Stimulated activated CD8-positive, alpha-beta memory T cell treated with anti-CD3 and anti-CD28 coated beads, Interleukin-7, amount 100 ng/mL, for 48 hours (primary cell): Measurements from ENCODE around the gene FRMD4A.
"Not testable (repeated sequence)": the region's sequence is repeated elsewhere in the genome, so short reads cannot be mapped to it uniquely, and the experiment has no call there.

Experiments
- DNase-seq, 2 donors: peaks; one replicate each; pipeline ENCODE4 v3.0.0-alpha.2; 2020; ENCODE audit warnings: low read depth in 1 of 2; ENCODE audit errors: extremely low read depth in 1 of 2

FRMD4A gene

DNA sequence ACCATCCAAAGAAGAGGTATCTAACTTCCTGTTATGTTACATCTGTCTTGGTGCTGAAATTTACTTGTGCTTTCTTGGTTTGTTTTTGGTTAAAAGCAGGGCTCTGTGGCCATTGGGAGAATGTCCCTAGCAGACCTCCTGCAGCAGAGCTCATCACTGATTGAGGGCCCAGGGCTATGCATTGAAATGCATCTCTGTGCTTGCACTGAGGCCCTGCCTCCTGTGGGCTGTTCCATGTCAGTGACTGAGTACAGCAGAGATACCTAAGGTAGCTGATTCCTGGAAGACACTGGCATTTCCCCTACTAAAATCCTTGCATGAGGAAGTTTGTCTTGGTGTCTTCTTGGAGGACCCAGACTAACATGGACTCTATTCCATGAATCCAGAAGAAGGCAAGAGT, 213.9 kb downstream of the FRMD4A start:
- DNase-seq = no peak

DNA sequence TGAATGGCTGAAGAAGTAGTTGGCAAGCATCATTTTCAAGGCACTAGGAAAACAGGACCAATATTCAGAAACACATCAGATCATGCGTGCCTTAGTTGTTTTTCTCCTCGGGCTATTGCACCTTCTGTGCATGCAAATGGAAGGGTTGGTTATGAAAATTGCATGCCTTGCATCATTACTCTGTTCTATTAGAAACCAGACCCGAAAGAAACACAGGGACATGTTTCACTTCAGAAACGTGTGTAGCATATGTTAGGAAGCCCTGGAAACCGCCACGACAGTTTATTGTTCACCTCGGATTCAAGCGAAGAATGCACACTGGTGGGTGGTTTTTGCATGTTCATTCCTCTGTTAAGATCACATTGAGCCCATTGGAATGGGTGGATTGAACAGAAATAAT, 214.7 kb downstream of the FRMD4A start:
- no peak for DNase-seq

DNA sequence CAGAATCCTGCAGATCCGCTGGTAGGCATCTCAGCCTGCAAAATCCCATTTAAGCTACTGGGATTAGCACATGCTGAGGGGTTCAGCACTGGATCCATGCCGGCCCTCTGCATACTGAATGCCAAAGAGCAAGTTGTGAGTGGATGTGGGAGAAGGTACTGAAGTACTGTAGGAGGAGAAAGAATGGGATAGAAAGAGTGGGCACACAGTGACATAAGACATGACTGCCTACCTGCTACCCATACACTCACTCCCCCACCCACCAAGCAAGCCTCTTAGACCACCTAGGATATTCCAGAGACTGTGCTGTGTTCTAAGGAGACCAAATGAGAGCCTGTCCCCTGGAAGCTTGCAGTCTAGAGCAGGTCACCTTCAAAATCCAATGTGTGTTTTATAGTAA, 215.9 kb downstream of the FRMD4A start:
- no peak for DNase-seq

DNA sequence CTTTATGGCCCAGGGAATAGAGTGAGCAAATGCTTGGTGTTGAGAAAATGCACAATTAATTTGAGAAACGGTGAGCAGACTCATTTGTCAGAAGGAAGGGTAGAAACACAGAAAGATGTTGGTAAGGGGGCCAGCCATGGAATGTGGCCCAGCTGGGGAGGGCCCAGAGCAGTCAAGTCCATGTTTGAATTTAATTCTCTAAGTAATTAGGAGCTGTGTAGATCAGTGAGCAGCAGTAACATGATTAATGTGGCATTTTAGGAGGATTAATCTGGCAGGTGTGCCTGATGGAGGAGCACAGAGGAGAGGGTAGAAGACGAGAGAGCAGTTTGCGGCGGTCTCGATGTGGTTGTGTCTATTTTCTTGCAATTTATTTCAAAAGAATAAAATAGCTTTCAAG, 218.7 kb downstream of the FRMD4A start:
- no peak for DNase-seq

DNA sequence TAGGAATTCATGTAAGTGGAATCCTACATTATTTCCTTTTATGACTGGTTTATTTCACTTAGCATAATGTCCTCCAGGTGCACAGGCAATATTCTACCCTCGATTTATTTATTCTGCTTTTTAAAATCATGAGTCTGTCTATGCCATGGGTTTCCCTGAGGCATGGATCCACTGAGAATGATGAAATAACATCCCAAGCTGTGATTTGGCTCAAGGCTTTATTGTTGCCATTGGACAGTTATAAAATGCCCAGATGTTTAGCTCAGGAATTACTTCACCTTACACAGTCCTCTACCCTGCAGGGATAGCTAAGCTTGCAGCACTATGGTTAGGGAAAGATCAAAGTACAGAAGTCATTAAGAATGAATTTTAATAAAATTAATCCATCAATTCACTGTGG, 219.5 kb downstream of the FRMD4A start:
- DNase-seq = no peak

DNA sequence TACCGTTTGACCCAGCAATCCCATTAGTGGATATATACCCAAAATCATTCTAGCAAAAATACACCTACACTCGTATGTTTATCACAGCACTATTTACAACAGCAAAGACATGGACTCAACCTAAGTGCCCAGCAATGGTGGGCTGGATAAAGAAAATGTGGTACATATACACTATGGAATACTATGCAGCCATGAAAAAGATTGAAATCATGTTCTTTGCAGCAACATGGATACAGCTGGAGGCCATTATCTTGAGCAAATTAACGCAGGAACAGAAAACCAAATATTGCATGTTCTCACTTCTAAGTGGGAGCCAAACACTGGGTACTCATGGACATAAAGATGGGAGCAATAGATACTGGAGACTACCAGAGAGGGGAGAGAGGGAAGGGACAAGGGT, 223.9 kb downstream of the FRMD4A start:
- no peak for DNase-seq

DNA sequence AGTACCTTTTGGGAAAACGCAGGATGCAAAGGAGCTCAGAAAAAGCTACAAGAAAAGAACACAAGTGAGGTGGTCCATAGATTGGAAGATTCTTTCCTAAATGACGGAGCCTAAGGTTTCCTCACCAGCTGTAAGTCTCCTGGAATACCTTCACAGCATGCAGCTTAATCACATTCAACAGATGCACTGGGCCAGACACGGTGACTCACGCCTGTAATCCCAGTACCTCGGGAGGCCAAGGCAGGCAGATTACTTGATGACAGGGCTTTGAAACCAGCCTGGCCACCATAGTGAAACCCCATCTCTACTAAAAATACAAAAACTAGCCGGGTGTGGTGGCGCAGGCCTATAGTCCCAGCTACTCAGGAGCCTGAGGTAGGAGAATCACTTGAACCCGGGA, 228.7 kb downstream of the FRMD4A start:
- no peak for DNase-seq

DNA sequence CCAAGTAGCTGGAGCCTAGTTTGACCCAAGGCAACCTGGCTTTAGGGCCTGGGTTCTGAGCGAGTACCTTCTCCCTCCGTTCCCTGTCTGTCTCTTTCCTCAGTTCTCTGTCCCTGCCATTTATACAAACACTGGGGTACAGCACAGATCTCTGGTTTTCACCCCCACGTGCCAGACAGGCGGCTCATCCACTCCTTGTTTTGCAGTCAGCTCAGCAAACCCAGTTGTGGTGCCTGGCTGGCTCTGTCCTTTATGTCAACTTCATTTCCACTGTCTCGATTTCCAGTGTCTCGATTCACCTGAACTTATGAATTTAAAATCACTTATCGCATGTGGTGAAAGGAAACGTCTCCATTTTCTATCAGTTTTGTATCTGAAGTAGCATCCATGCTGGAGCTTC, 230.8 kb downstream of the FRMD4A start:
- no peak for DNase-seq

DNA sequence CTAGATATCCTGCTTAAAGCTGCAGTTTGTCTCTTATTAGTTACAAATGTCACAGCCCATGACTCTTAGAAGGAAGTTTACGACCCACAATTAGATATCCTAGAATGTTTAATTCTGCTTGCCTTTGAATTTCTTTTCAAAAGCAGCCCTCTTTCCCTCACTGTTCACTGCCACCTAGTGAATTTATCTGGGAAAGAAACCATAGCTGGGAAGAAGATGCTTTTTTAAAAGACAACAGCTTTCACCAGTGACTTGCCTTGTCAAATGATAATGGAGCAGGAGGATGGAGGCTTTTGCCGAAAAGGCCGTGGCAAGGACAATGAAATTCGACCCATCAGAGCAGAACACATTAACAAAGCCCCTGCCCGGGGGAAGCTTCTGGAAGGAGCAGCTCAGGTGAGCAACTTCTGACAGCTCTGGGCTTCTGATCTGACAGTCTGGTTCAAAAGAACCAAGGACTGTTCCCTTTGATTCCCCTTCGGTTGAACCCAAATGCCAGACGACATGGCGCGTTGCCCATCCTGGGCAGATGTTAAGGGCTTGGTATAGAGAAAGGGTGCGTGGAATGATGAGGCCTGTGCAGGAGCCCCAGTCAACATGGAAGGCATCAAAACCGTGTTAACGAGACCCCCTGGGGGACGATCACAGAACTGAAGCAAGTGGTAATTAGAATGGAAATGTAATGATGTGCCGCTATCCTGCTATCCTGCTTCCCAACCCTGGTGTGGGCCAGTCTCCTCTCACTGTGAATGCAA, 236.8 kb downstream of the FRMD4A start:
- no peak for DNase-seq

DNA sequence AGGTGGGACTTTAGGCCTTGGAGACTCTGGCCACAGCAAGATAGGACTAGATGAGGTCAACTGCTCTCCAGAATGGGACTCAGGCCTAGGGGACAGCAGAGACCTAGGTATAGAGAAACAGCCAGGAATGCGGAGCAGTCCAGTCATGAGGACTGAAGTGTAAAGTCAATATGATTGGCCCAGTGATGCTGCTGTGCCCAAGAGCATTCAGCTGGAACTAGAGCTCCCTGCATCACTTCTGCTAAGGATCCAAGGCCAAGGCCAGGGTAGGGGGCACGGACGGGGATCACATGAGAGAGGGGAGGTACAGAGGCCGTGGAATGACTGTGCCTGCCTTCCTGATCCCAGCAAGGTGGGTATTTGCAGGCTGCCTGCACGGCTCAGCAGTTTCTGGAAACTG, 237.9 kb downstream of the FRMD4A start:
- no peak for DNase-seq

DNA sequence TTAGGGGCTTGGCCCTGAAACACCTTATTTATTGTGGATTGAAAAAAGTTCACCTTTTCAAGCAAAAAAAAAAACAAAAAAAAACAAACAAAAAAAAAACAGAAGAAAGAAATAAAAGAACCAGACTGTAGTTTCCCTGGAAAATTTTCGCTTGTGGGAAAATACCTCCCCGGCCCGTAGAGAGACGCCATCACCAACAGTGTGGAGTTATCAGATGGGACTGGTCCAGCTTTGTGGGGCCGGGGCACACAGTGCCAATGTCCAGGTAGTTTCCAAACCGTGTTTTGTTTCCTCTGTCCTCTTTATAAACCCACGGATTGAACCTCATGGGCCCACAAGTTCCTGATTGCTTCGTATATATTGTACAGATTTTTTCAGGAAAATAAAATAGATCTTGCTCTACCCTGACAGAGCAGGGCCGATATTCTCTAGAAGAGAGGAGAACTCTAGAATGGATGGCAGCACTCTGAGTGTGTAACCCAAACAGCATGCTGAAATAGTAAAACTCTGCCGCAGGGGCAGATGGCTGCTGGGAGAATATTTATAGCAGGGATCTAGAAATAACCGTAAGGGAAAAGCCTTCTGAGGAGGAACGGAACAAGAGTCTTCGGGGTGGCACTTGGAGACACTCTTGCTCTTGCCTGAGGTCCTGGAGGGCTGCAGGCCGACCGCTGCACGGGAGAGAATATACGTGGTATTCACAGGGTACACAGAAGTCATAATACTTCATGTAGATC, 241.0 kb downstream of the FRMD4A start:
- DNase-seq = no peak

DNA sequence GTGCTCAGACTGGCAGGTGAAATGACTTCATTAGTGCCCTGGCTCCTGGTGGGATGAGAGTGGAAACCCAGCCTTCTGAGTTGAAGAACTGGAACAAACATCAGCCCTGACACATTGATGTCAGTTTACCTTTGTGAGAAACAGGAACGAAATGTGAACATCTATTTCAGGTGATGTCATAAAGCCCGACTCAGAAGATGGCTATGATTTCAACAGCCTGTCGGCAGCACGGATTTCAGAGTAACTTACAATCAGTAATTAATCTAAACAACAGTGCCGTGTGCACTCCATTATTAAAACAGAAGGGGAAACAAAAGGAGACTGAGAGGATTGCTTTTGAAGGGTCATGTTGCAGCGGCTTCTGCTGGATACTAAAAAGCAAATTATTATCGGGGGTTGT, 243.2 kb downstream of the FRMD4A start:
- no peak for DNase-seq

DNA sequence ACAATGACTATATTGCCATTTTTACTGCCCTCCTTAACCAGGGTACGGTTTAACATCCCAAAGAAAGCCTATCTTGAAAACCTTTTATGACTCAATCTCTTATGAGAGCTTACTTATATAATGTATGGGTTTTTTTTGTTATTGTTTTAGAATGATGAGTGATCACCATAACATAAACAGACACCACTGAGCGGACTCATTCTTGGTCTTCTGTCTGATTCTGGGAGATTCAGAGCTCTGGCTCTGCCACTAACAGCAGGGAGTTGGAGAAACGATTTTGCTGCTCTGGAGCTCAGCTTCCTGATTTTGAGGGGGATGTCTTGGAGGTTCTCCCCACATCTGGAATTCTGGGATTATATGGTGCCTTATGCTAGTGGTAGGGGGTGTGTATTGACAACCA, 244.1 kb downstream of the FRMD4A start:
- DNase-seq = no peak

DNA sequence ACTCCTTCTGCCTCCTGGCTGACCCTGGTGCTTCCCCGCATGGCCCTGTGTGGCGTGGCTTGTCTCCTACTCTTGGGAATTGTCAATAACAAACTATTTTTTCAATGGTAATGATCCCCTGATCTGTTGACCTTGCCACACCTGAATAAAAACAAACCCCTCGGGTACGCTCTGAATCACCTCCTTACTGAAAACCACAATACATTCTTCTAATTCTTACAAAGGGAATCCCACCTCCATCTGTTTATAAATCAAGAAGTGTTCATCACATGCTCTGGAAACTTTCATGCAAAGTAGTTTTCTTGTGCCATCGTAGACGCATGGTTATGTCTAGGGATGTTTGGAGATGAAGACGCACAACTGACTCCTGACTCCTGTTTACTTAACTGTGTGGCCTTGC, 245.8 kb downstream of the FRMD4A start:
- no peak for DNase-seq

DNA sequence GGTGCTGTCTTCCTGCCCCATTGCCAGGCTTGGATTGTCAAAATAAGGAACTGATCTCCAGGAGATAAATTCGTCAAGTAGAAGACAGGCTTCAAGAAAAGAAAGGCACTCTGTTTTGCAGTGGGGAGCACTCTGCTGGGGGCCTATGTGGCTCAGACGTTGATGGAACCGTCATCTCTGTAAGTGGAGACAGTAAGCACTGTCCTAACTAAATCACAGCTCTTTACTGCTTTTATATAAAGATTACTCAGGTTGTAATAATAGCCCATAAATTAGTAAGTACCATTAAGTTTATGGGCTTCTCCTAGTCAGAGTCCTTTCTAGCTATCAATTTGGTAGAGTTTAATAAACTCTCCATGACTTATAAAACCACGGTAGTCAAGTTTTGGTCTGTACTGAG, 249.9 kb downstream of the FRMD4A start:
- no peak for DNase-seq

DNA sequence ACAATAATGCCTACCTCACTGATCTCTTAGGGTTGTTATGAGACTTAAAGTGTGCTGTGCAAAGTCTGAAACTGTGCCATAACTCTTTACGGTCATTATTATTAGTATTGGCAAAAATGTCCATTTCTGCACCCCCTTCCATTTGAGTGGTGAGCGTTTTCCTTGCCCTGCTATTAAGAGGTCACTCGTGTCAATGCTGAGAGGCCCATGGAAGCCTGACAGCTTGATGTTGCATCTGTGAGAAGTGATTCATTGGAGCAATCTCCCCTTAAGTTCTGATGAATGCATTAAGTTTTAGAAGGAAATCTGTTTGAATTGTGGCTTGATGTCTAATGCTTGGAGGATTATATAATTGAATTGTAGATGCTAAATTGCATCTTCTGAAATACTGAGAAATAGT, 253.3 kb downstream of the FRMD4A start:
- DNase-seq = no peak

DNA sequence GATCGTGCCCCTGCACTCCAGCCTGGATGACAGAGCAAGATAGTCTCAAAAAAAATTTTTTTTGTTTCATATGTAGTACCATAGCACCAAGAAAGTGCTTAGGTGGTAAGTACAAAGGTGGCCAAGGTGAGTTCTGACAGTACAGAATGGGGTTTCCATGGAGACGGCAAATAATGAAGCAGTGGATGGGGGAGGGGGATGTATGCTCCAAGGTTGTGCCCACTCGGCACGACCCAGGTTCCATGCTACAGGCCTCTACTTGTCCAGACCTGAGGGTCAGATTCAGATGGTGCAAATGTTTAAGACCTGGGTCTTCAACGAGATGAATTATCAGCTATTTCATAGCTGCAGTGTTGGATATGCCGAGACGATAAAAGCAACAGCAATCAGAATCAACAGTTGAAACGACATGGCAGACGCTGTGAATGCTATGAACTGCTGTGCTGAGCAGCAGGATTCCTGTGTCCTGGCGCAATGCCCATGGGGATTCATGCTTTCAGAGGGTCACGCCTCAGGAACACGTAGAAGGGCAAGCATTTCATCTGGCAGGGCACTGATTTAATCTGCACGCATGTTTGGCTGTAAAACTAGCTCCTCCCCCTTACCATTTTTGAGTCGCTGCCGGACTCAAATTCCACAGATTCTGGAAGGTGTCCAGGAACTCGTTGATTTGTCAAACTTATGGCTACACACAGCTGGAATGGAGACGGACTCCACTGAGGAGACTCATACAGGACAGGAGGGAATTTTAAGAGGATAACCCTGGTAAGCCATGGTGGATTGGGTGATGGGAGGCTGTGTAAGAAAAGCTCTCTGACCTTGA, 256.5 kb downstream of the FRMD4A start:
- DNase-seq = no peak

DNA sequence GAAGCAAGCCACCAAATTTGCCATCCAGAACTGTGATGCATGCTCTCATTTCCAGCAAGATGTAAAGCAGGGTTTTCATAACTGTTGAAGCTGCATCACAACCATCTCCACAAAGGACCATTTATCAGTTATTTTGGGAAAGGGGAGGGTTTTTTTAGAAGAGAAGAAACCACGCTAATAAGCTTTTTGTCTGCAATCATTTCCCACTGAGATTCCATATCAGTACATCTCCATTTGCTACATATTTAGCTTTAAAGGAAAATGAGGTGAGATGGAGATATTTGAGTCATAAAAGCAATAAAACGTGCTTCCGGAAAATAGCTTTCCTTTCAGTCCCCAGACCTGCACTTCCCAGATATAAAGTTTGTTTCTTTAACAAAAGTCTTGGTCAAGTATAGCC, 258.2 kb downstream of the FRMD4A start:
- no peak for DNase-seq

DNA sequence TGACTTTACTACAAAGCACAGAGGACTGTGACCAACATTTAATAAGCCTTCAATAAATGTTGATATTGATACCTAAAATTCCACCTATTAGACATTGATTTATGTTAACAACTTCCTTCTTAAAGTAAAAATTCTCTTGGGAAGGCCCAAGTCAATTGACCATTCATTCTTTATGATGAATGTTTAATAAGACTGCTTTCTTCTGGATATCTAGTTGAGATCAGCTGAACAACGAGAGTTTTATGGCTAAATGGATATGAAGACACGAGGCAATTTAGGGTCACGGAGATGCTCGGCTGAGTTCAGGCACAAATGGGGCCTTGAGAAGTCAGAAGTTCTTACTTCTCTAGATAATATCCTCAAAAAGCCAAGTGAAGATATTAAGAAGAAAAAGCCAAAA, 258.8 kb downstream of the FRMD4A start:
- no peak for DNase-seq

DNA sequence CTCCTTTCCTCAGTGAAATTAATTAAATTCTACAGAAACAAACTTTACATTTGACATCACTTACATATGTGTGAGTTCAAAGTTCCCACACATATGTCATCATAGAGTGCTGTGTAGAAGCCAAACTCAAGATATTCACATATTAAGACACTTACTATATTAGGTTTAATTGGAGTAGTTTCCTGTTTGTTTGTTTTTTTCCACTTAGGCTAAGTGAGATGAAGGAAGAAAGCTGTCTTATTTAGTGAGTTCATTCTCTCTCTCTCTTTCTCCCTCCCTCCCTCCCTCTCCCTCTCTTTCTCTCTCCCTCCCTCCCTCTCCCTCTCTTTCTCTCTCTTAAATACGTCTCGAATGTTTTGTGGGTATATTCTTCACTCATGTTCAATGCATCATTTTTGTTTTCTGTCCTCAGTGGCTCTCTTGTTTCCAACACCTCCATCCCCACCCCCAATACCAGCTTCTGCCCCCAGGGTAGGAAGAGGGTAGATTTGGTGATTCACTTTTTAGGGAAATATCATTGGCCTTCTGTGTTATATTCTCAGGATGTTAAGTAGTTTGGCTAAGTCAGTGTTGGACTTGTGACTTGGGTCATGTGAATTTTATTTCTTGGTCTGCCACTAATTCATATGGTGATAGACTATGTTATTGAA, 262.0 kb downstream of the FRMD4A start:
- DNase-seq = no peak

DNA sequence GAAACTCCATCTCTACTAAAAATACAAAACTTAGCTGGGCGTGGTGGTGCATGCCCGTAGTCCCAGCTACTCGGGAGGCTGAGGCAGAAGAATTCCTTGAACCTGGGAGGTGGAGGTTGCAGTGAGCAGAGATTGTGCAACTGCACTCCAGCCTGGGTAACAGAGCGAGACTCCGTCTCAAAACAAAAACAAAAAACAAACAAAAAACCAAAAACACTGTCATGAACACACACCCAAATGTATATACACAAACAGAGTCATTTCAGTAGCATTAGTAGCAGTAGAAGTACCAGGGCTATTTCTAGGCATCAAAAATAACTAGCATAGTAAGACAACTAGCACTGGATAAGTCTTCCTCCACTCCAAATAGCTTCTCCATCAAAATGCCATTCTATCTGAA, 263.1 kb downstream of the FRMD4A start:
- not testable (repeated sequence) for DNase-seq
